HG02973 (cell line): Measurements from ENCODE around the gene FRY.

Experiments
- ATAC-seq: cut with Tn5 transposase; IDR thresholded peaks from one replicate; pipeline ENCODE4 v1.9.1; 2021; ENCODE audit warnings: moderate library complexity; ENCODE audit not compliant: unreplicated experiment

FRY gene

DNA sequence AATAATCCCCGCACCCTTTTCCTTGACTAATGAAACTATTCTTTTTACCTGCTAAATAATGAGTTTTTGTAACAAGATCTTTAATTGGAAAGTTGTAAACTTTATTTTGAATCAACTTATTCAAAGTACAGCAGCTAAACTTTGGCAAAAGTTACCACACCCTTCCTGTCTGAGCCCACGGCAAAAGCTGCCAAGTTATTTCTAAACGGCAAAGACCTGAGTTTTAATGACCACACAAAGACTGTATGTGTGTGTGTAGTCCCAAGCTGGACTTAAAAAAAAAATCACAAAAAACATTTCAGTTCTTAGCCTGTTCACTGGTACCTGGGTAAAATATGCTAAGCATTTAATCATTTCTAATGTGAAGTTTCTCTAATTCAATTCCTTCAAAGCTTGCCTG is 222.8 kb downstream of the FRY start:
- ATAC-seq: no peak

DNA sequence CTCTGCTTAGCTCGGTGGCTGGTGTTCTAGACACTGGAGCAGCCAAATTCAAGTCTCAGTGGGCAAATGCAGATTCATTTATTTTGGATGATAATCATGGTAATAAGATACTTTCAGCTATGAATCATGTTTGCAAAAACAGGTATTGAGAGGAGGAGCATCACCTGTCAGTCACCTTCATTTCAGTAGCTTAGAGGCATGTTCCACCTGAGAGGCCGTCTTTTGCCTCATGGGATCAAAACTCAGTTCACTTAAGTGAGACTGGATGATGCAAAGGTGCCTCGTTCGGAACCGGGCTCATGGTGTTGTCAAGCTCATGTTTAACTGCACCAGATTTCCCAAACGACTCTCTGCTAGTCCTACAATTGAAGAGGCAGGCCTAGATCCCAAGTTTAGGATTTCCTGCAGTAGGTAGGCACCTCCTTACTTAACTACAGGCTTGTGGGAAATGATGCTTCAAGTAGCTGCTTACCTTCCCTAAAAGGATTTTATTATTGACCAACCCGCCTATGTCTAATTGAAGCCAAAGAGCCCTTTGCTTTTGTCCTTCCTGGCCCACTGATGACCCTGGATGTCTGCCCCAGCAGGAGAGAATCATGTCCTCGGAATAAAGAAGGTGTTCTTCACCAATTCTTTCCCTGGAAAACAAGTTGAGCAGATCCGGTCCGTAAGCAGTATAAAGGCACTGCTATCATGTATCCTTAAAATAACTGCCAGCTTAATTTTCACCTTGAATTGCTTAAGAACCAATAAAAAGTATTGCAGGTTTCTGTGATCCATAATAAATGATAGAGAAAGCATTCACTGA is 223.5 kb downstream of the FRY start:
- no peak for ATAC-seq

DNA sequence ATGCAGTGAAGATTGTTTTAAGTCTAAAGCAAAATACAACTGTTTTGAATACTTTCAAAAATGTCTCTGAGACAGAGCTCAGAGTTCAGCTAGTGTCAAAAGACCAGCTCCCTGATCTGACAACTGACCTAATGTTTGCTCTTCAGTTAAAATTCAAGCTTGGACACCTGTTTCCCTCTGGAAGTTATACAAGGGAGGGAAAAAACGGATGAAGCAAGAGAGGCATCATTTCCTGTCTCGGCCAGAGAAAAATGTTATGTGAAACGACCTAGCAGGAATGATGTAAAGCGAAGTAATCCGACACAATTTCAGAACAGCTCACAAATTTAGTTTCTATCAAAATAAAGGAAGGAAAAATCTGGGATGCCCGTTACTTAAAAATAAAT is 224.1 kb downstream of the FRY start:
- ATAC-seq: no peak

DNA sequence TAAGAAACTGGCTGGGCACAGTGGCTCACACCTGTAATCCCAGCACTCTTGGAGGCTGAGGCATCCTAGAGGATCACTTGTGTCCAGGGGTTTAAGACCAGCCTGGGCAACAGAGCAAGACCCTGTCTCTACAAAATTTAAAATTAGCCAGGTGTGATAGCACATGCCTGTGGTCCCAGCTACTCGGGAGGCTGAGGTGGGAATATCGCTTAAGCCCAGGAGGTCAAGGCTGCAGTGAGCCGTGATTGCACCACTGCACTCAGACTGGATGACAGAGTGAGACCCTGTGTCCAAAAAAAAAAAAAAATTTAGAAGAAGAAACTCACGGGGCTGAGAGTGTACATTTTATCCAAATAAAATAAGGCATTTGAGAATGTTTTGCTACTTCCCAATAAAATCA is 224.7 kb downstream of the FRY start:
- no peak for ATAC-seq

DNA sequence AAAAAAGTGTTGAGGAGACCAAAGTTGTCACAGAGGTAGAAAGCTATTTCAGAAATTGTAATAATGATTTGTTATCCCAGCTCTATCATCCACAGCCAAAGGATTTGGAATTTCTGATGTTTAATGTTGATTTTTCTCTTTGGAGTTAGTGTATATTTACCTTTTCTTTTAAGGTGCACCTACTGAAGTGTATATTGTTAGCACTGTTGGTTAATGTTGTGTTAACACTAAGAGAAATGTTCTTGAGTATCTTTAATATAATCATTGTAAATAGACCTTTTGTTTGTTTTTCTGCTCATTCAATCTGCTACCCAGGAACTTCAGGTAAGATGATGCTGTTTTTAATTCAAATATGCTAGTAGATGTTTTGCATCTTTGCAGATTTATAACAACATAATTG is 226.1 kb downstream of the FRY start:
- ATAC-seq: no peak

DNA sequence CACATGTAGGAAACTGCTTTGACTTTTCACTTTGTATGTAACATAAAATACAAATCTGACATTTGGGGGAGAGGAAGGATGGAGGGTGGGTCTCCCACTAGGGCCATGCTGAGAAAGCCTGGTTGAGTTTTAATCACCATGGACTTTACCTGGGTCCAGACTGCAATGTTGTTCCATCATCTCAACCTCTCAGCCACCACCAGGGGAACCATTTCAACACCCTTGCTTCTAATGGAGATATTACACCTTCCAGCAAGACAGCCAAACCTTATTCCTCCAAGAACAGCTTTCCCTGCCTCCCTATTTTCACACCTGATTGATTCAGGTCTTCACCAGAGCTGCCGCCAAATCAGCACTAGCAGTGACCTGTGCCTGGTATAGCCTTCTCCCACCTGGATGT is 227.5 kb downstream of the FRY start:
- no peak for ATAC-seq

DNA sequence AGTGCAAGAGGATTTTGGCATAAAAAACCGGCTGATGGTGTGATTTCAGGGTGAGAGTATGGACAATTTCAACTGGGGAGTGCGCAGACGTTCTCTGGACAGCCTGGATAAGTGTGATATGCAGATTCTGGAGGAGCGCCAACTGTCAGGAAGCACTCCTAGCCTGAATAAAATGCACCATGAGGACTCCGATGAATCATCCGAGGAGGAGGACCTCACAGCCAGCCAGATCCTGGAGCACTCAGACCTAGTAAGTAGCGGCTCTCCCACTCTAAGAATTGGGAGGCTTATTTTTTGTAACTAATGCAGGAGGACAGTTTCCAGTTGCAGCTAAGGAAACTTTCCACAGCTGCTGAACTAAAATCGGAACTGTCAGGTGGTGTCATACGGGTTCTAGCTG is 230.0 kb downstream of the FRY start:
- ATAC-seq: no peak

DNA sequence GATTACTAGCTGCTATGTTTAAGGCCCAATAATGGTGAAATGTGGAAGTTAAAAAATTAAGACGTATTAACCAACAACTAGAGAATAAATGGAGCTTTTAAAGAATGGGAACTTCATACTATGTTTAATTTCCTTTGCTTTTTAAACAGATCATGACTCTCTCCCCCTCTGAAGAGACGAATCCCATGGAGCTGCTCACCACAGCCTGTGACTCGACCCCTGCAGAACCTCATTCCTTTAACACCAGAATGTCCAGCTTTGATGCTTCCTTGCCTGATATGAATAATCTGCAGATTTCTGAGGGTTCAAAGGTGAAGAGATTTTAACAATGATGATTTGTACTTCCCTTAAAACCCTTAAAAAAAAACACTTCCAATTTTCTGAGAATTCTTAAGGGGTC is 230.6 kb downstream of the FRY start:
- no peak for ATAC-seq

DNA sequence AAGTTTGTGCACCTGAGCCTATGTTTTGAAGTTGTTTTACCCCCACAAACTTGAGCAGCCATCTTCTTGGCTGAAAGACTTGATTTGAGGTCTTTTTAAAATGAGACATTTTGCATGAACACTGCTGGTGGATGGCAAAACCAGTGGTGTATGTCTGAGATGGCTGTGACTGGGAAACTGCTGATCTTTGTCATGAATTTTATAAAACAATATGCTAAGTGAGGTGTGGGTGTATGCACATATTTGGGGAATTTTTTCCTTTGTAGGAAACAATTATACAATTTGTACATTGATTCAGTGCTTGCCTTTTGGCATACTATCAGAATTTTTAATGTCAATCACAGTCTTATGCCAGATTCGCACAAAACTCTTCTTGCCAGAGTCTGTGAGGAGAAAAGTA is 231.0 kb downstream of the FRY start:
- no peak for ATAC-seq

DNA sequence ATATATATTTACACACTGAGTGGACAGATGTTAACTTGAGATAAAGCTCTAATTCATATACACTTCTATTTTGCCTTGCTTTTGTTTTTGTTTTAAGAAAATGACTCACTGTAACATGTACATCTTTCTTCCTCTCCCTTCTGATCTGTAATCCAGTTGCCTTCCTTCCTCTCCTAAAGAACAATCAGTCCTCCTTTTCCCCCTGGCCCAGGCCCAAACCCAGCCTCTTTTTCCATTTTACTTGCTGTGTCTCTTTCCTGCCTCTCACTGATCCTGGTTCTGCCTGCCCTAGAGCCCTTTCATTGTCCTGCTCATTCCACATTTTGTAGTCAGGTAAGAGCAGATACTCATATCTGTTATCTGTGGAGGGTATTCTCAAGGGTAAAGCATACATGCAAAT is 232.8 kb downstream of the FRY start:
- ATAC-seq: no peak

DNA sequence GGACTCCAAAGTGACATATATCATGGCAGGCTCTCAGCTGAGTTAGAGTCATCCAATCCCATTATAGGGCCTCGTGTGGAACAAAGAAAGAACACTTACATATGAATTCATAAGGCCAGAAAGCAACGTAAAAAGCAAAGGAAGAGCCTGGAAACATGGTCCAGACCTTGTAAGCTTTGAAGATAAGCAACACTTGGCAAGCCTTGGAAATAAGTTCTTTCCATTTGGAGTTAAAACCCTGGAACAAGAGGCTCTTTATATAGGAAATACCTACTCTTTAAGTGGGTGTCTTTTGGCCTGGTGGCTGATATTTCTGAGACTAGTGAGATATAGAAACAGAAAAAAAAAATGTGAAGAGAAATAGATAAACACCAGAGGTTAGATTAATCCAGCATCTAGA is 234.2 kb downstream of the FRY start:
- ATAC-seq: no peak

DNA sequence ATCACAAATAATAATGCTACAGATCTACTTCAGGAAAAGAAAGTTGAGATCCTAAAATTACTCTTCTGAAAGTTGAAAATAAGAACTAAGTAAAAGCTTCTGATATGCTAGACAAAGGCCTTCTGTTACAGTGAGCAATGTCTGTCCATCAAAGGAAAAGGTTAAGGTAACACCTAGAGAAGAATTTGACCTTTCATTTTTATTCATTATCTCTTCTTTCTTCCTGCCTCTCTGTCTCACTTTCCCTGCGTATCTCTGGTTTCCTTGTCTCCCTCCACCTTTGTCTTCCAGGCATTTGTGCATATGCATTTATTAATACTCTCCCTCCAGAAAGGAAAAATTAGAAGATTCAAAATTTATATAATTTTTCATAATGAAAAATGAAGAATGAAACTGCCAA is 234.6 kb downstream of the FRY start:
- ATAC-seq: no peak

DNA sequence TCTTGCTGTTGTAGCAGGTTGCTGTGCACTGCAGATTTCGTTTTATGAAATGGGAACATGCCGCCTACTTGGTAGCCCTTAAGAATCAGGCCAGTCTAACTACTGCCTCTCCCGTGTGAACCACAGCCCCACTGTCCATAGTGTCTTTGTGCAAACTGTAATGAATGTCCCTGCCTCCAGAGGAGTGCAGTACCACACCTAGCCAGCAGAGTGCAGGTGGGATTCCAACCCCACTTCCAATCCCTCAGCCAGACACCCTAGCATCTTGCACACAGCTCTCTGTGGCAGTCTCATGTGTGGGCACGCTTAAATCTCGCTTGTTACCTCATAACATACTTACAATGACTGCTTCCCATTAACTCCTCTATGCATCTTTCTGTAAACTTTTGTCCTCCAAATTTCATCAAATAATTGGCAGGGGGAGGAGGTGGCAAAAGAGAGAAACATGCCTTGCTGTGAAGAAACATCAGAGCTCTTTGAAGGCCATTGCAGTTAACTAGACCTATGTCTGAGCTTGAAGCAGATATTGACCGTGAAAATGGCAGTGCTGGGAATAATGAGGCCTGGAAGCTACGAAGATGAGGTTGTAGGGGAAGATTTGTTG is 236.4 kb downstream of the FRY start:
- ATAC-seq: peak; percentile 94

DNA sequence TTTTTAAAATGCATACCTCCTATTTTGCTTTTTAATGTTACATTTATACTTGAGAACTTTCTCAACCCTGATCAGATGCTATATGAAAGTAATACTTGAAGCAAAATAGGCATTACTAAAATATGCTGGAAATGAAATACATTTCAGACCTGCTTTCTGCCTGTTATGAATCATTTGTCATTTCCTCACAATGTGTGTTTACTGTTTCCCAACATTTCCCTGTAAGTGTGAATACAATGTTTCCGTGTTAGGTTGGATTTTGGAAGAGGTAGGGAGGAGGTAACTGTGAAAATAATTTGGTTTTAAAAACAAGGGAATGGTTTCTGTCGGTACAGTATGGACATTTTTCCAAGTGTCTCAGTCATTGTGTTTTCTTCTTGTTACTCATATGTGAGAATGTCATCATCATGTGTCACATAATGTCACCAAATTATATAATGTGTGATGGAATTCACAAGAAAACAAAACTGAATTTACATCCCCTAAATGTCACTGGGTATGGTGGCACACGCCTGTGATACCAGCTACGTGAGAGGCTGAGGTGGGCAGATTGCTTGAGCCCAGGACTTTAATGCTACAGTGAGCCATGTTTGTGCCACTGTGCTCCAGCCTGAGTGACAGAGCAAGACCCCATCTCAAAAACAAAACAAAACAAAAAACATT is 240.6 kb downstream of the FRY start:
- ATAC-seq: no peak

DNA sequence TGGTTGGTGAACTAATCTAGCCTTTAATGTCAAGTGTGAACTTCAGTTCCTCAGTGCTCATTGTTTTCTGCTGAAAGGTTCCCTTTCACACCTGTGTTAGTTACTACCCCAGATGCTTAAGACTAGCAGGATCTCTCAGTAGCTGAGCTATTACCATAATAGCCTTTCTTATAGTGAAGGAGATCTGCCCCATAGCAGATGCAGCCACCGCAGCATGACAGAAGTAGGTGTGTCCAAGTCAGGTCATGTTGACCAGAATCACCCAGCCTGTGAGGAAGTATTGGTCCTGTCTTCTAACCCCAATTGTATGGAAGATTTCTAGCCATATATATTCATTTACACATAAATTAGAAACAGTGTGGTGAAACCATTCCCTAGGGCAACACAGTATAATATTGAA is 246.3 kb downstream of the FRY start:
- ATAC-seq: no peak

DNA sequence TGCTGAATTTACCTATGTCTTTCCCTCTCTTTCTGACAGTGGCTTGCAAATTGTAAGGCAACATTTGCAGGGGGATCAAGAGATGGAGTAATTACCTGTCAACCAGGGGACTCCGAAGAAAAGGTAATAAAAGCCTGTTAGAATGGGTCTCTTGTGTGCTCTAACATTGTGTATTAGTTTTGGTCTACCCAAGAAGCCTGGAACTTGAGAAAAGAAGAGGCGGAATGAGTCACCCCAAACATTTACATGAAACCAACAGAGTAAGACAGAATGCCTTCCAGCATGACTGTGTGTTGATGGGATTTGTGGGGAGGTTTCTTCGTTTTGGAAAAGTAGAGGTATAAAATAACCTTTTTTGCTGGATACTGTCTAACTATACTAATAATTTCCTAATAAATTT is 246.9 kb downstream of the FRY start:
- ATAC-seq: no peak

DNA sequence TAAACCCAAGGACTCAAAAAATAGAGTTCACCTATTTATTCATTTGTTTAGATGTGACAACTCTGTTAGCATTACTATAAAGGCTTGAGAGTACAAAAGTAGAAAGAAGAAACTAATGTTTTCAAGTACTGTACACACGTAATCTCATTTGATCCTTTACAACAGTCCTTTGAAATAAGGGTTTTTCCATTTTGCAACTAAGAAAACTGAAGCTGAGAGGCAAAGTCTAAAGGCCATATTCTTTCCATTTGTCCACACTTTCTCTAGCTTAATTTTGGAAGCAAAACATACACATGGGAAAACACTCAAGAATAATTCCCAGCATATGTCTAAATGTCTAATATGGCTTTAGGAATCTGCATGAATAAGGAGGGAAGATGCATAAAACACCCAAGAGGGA is 249.5 kb downstream of the FRY start:
- ATAC-seq: no peak

DNA sequence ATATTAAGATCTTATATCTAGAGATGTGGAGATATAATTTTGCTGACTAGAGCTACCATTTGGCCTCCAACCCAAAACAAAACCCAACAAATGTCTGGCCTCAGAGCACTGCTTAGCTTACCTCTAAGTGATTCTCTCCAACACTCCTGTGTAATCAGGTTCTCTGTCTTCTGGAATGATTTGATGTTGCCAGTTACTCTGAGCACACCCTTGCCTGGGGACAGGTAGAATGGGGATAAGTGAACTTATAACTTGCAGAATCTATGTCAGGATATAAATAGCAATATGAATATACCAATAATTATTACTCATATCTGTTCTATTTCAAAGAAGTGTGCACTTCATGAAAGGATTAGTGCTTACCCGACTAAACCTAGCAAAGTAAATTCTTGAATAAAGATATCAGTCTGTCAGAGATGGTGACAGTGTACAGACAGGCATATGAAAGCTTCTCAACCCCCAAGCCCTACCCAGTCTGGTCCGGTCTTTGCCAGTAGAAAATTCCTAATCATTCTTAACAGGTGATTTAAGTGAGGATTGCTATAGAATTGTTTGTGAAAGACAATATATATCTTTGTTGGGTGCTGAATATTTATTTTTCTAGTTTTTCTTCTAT is 250.6 kb downstream of the FRY start:
- no peak for ATAC-seq

DNA sequence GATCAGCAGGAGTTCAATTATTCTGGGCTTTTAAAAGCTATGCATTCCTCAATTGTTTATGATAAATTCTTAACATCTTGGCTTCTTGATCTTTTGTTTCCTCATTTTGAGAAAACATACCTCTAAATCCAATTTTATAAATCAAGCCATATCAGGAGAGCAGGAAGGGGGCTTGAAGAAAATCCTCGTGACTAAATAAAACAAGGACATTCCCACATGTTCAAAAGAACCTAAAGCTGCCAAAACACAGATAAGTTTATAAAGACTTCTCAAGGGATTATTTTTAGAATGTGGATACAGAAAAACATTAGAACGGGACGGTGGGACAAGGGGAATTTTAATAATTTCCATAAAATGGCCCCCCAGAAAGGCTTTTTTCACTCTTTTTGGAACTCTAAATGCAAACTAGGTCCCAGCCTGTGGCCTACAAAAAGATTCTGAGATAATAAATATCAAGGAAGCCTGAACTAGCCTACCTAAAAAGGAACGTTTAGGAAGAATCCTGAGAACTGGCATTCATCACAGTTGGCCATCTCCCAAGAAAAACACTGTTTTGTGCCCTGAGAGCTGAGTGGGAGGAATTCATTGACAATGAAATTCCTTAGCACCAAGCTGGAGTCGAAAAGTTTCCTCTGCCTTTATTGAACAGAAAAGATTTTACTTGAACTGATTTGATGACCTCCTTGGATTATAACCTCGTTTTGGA is 253.5 kb downstream of the FRY start:
- no peak for ATAC-seq

DNA sequence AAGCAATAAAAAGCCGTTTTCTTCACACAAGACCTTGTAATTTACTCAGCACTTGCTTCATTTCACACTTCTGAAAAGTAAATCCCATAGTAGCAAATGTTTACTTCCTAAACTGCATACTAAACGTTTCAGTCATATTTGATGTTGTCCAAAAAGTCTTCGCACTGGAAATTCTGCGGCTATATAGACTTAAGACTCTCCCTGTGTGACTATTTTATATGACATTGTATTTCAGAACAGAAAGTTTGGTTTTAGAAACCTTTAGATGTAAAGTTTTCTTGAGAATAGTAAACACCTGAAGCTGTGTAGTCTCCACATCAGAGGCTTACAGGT is 254.0 kb downstream of the FRY start:
- no peak for ATAC-seq

DNA sequence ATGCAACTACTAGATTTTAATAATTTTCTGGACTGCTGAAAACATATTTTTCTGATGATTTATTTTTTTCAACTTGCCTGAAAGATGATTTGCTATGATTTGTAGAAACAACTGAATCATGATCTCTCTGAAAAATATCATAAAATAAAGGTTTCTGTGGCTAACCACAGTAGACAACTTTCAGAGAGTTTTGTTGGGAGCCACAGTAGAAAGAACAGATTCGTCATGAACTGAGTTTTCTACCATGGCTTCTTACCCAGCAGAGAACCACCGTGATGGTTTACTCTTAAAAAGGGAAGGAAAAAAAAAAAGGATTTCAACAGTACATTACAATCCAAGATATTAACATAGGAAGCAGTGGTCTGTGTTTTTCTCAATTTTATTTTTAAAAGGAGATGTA is 265.6 kb downstream of the FRY start:
- ATAC-seq: no peak

DNA sequence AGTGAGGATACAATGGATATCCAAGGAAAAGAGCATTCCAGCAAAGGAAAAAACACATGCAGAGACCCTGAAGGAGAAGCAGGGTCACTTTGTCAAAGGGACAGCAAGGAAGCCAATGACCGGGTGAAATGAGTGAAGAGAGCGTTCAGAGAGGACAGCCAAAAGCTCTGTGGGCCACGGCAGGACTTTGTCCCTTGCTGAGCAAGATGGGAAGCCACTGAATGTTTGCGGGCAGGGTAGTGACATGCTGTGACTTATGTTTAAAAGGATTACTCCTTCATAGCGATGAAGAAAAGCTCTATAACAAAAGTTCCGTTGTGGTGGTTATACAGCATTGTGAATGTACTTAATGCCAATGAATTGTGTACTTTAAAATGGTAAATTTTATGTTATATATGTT is 267.1 kb downstream of the FRY start:
- no peak for ATAC-seq
